GM21576 (cell line): ENCODE results near the gene OR3A1.
"Not testable (repeated sequence)": the region's sequence is repeated elsewhere in the genome, so short reads cannot be mapped to it uniquely, and the experiment has no call there.

Experiments used
- ATAC-seq: cut with Tn5 transposase; IDR thresholded peaks from one replicate; pipeline ENCODE4 v1.9.1; 2021; ENCODE audit warnings: mild to moderate bottlenecking, moderate library complexity; ENCODE audit not compliant: unreplicated experiment

The OR3A1 gene, protein sequence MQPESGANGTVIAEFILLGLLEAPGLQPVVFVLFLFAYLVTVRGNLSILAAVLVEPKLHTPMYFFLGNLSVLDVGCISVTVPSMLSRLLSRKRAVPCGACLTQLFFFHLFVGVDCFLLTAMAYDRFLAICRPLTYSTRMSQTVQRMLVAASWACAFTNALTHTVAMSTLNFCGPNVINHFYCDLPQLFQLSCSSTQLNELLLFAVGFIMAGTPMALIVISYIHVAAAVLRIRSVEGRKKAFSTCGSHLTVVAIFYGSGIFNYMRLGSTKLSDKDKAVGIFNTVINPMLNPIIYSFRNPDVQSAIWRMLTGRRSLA

DNA sequence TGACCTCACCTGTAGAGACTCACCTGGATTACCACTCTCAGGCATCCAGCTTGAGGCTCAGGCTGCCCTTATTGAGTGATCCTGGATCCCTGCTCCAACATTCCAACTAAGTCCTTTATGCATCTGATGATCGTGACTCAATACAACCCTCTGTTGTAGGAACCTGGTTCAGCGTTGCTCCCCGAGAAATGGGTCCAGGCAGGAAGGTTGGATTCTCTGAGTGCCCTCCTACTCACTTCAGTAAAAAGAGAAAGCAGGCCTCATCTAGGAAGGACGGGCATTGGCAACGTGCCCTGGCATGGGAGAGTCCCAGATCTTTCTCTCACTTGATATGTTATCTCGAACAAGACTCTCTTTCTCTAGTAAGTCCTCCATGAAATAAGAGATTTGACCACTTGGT, at the start of gene OR3A1:
Gene OR3A1, minus strand, starts transcription at position 101 of the 400 bp plus-strand sequence. CDS start 5,778 bp downstream, outside the sequence.
- ATAC-seq = no peak

DNA sequence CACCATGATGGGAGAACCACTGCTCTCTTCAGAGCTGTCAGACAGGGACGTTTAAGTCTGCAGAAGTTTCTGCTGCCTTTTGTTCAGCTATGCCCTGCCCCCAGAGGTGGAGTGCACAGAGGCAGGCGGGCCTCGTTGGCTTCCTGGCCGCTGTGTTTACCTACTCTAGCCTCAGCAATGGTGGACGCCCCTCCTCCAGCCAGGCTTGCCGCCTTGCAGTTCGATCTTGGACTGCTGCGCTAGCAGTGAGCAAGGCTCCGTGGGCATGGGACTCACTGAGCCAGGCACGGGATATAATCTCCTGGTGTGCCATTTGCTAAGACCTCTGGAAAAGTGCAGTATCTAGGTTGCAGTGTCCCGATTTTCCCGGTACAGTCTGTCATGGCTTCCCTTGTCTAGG, 44.6 kb upstream of the OR3A1 start:
- not testable (repeated sequence) for ATAC-seq

DNA sequence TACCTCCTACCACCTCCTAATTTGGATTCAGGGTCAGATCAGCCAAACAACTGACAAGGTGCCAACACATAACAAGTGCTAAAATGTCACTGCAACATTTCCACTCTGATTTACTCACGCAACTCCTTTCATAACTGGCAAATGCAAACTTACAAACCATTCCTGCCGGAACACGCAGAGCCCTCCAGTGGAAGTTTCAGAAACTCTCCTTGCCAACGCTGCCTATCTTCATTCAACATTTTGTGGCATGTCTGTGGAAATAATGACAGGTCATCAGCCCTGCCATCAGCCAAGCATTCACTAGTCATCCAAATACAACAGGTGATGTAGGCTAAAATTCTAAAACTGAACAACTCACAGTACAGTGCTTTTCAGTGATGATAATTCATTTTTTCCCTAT, 37.7 kb upstream of the OR3A1 start:
- ATAC-seq = no peak

DNA sequence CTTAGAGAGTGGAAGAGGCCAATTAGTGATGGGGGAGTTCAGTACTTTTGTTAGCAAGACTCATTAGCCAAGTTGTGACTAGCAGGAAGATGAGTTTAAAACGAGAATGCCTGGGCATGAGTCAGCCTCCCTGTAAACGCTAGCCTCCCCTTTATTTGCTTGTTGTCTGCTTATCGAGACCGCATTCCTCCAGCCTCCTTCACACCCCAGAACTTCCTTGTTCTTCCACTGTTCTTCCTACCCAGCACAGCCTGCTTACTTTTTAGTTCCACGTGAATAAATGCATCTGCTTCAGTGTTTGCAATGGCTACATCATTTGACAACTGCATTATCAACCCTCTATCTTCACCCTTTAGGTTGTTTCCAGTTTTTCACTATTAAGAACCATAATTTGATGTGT, 20.2 kb upstream of the OR3A1 start:
- no peak for ATAC-seq

DNA sequence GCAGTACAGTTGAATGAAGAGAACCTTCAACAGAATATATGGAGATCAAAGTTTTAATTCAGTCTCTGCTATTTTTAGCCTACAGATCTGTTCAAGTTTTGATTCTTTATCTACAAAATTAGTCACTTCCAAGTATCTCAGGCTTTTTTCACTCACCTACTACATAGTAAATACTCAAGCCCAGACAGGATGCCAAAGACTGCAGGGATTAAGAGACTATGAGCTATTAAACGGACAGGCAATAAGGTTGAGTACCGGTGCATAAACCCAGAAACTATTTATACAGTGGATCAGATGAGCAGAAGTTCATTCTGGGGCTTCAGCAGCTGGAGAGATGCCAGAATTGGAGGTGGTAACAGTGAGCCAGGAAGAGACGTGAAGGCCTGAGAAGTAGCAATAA, 18.7 kb upstream of the OR3A1 start:
- no peak for ATAC-seq

DNA sequence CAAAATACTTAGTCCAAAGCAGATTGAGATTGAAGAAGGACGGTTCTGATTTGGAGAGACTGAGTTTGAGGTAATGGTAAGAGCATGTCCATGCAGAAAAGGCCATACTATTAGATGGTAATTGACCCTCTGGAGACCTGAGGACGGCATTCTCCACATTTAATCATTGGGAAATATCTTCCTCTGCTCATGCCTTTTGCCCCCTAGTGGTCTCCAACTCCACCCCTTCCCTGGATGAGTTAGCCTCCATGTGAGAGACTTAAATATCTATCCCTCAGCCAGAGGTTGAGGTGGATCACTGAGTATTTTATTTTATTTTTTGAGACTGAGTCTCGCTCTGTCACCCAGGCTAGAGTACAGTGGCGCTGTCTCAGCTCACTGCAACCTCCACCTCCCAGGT, 10.4 kb upstream of the OR3A1 start:
- no peak for ATAC-seq

DNA sequence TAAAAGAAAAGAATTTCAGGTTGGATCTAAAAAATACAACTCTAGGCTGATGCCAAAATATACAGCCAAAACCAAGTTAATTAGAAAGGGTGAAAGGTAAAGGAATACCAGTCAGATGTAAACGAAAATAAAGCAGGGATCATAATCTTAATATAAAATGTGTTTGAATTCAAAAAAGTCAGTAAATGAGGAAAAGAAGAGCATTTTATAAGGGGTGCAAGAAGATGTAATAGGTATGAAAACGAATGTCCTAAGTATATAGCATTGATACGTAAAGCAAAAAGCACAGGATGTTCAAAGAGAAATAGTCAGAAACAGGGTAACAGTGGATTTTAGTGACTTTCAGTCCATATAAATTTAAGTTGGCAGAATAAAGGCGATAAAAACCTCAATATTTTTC, 2.5 kb downstream of the OR3A1 start:
- ATAC-seq = no peak

DNA sequence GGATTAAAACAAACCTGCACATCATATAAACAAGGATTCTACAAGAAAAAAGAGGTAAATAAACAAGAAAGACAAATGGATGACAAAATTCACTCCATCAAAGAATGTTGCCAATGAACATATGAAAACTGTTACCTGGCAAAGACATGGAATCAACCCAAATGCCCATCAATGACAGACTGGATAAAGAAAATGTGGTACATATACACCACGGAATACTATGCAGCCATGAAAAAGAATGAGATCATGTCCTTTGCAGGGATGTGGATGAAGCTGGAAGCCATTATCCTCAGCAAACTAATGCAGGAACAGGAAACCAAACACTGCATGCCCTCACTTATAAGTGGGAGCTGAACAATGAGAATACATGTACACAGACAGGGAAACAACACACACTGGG, 4.6 kb downstream of the OR3A1 start:
- not testable (repeated sequence) for ATAC-seq

DNA sequence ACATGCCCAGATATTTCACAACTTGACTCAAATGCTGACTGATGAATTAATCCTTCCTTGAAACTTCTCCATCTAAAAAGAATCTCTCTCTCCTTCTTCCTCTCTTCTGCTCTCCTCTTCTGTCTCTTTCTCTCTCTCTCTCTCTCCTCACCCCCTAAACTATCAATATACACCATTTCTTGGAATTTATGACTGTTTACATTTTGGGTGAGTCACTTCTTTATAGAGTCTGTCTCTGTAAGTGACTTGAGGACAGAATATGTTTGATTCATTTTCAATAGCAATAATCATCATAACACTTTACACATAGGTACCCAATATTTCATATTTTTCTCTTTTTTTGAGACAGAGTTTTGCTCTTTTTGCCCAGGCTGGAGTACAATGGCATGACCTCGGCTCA, 15.3 kb downstream of the OR3A1 start:
- ATAC-seq = no peak

DNA sequence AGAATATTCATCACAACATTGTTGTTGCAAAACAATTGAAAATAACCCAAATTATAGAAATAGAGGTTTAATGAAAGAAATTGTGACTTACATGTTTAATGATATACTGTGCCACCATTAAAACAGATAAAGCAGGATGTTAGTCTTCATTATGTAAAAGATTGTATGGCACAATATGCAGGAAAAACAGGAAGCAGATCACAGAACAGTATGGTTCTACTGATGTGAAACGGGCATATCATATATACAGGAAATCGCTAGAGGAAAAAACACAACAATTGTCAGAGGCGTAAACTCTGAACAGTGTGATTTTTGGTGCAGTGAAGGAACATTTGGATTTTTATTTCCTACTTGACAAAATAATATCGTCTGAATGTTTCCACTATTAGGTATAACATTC, 22.0 kb downstream of the OR3A1 start:
- ATAC-seq = no peak

DNA sequence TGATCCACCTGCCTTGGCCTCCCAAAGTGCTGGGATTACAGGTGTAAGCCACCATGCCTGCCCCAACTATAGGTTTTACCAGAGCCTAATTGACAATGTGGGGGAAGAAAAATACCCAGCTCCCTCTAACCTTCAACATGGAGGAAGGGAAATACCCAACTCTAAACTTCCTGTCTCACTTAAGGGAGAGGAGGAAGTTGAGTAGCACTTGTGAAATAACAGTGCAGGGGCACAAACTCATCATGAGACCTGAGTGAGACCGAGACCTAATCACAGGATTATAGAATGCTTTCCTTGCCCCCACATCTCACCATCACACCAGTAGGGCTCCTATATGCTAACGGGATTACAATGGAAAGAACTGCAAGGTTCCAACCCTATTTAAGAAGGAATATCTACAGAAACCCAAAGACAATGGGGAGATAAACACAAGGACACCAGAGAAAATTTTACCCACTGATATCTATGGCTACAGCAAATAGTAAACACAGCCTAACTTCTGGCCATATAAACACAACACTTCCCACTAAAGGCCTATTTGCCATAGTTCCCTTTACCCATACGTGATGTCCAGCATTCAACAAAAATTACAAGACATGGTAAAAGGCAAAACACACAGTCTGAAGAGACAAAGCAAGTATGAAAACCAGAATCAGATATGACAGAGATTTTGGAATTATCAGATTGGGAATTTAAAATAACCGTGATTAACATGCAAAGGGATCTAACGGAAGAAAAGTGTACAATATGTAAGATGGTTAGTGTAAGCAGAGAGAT, 26.9 kb downstream of the OR3A1 start:
- no peak for ATAC-seq

DNA sequence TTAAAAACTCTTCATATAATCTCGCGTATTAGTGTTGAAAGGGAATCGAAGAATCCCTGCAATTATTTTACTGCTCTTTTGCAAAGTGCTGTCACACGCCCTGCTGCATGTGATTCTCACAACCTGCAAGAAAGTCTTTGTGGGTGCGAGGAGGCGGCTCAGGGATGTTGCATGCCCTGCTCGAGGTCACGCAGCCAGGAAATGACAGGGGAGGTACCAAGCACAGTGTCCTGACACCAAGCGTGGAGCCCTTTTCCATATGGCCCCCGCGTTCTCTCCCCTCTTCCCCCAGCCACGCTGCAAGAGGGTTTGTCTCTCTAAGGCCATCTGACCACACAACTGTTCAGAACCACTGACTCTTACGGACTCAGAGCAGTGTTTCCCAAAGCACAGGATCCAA, 37.6 kb downstream of the OR3A1 start:
- ATAC-seq = no peak

DNA sequence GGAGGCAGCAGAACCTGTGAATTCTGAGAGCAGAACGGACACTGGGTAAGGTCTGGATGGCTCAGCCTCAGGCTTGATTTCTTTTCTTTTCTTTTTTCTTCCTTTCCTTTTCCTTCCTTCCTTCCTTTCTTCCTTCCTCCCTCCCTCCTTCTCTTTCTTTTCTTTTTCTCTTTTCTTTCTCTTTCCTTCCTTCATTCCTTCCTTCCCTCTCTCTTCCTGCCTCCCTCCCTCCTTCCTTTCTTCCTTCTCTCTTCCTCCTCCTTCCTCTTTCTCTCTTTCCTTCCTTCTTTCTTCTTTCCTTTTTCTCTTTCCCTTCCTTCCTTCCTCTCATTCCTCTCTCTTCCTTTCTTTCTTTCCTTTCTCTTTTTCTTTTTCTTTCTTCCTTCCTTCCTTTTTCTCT, 38.0 kb downstream of the OR3A1 start:
- no peak for ATAC-seq

DNA sequence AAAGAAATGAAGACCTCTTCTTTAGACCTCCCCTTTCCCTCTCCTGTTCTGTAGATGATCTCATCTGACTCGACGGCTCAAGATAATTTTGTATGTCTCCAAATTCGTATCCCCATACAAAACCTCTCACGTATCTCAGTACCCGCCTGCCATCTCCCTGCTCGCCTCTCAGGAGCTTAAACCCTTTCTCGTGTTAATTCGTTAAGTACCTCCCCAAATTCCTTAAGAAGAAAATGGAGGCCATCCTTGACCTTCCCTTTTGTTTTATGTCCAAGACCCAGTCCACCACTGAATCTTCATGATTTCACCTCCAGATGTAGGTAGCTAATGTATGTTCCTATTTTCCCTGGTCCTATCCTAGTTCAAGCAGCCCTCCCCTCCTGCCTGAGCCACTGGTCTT, 41.6 kb downstream of the OR3A1 start:
- ATAC-seq = no peak

DNA sequence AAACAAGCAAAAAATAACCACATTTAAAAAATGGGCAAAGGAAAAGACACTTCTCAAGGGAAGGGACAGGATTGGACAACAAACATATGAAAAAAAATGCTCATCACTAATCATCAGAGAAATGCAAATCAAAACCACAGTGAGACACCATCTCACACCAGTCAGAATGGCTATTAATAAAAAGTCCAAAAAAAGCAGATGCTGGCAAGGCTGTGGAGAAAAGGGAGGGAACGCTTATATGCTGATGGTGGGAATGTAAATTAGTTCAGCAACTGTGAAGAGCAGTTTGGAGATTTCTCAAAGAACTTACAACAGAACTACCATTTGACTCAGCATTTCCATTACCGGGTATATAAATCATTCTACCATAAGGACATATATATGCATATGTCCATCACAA, 49.1 kb downstream of the OR3A1 start:
- not testable (repeated sequence) for ATAC-seq

DNA sequence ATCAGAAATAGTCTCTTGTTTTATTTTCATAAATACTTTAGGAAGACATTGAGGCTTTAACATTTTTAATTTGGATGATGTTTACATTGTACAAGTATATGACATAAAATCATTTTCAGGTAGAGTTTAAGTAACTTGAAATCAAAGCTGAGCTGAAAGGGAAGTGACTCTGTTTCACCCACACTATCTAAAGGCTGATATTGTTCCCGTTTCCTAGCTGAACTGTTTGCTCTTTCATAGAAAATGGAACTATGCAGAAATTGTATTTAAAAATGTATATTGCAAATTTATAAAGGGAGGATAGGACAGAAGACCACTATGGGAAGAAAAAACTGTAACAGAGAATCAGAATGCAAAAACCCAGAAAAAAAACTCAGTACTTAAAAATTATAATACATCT, 53.3 kb downstream of the OR3A1 start:
- ATAC-seq = not testable (repeated sequence)

DNA sequence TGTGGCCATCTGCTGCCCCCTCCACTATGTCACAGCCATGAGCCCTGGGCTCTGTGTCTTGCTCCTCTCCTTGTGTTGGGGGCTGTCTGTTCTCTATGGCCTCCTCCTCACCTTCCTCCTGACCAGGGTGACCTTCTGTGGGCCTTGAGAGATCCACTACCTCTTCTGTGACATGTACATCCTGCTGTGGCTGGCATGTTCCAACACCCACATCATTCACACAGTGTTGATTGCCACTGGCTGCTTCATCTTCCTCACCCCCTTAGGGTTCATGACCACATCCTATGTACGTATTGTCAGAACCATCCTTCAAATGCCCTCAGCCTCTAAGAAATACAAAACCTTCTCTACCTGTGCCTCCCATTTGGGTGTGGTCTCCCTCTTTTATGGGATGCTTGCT, 57.1 kb downstream of the OR3A1 start:
- ATAC-seq = not testable (repeated sequence)
